WTC11 (cell line): Measurements from ENCODE around the gene CHRNA1. TPM values are rescaled to one million over a fixed set of nuclear protein-coding genes. Genes with fewer than 3 reads are reported as not detected.

ENCODE experiments used
- ATAC-seq: fragments of 200-7000 bp; cut with Tn5 transposase; 2 replicates; pipeline ENCODE4 v1.10.0; 2021; ENCODE audit warnings: mild to moderate bottlenecking, moderate library complexity
- CTCF ChIA-PET: fragments of 300-600 bp; sonication (Branson Sonifier 250); formaldehyde crosslinking; loops from one replicate; lab custom pipeline; 2021; ENCODE audit warnings: antibody characterized with exemption; lab: Charles Lee
- POLR2A ChIA-PET: fragments of 350-600 bp; sonication (Branson Sonifier 250); formaldehyde crosslinking; loops from one replicate; lab custom pipeline; 2021; ENCODE audit warnings: antibody characterized with exemption; lab: Charles Lee
- DNase-seq: peaks from one replicate; pipeline ENCODE4 v3.0.0; 2021; ENCODE audit warnings: low spot score
- H3K27ac Mint-ChIP-seq: 2 replicates; pipeline ENCODE4 v1.8.0; 2021; ENCODE audit warnings: mixed read lengths
- H3K27me3 Mint-ChIP-seq: 2 replicates; pipeline ENCODE4 v1.8.0; 2021; ENCODE audit warnings: low read depth, mild to moderate bottlenecking, moderate library complexity, mixed read lengths
- H3K36me3 Mint-ChIP-seq: 2 replicates; pipeline ENCODE4 v1.8.0; 2021; ENCODE audit warnings: mixed read lengths
- H3K4me1 Mint-ChIP-seq: 2 replicates; pipeline ENCODE4 v1.8.0; 2022; ENCODE audit warnings: mixed read lengths
- H3K4me3 Mint-ChIP-seq: 2 replicates; pipeline ENCODE4 v1.8.0; 2021; ENCODE audit warnings: mild to moderate bottlenecking, moderate library complexity, mixed read lengths
- H3K9me3 Mint-ChIP-seq: 2 replicates; pipeline ENCODE4 v1.8.0; 2021; ENCODE audit warnings: mixed read lengths
- CBFB ChIP-seq: sonication (generic); formaldehyde crosslinking; IDR thresholded peaks from 2 replicates; pipeline ENCODE4 v1.8.1; 2022; ENCODE audit warnings: mild to moderate bottlenecking, low read depth, missing genetic modification reagents
- ELF4 ChIP-seq: sonication (generic); formaldehyde crosslinking; IDR thresholded peaks from 2 replicates; pipeline ENCODE4 v1.8.1; 2022; ENCODE audit warnings: low read depth, mild to moderate bottlenecking, moderate library complexity, missing genetic modification reagents
- FOXJ3 ChIP-seq: sonication (generic); formaldehyde crosslinking; IDR thresholded peaks from 2 replicates; pipeline ENCODE4 v1.9.0; 2021; ENCODE audit warnings: missing genetic modification reagents, mild to moderate bottlenecking, borderline replicate concordance
- FOXP1 ChIP-seq: sonication (generic); formaldehyde crosslinking; IDR thresholded peaks from 2 replicates; pipeline ENCODE4 v1.8.0; 2022; ENCODE audit warnings: missing genetic modification reagents, mild to moderate bottlenecking, moderate library complexity, borderline replicate concordance
- PRRX2 ChIP-seq: fragments of 250-450 bp; sonication (Bioruptor Pico); IDR thresholded peaks from 2 replicates; pipeline ENCODE4 v1.8.0; 2021; ENCODE audit warnings: mild to moderate bottlenecking
- SOX15 ChIP-seq: fragments of 250-450 bp; sonication (Bioruptor Pico); IDR thresholded peaks from 2 replicates; pipeline ENCODE4 v1.9.0; 2021; ENCODE audit warnings: mild to moderate bottlenecking
- TEAD1 ChIP-seq: sonication (generic); formaldehyde crosslinking; IDR thresholded peaks from 2 replicates; pipeline ENCODE4 v1.8.0; 2022; ENCODE audit warnings: mild to moderate bottlenecking, missing genetic modification reagents
- ZMAT4 ChIP-seq: fragments of 250-450 bp; sonication (Bioruptor Pico); IDR thresholded peaks from 2 replicates; pipeline ENCODE4 v1.9.0; 2021; ENCODE audit warnings: mild to moderate bottlenecking
- ZNF219 ChIP-seq: sonication (generic); formaldehyde crosslinking; IDR thresholded peaks from 2 replicates; pipeline ENCODE4 v1.8.0; 2023; ENCODE audit warnings: missing genetic modification reagents, mild to moderate bottlenecking, borderline replicate concordance
- ZNF416 ChIP-seq: fragments of 250-450 bp; sonication (Bioruptor Pico); IDR thresholded peaks from 2 replicates; pipeline ENCODE4 v1.9.0; 2021; ENCODE audit warnings: mild to moderate bottlenecking, inconsistent platforms
- ZNF532 ChIP-seq: fragments of 250-450 bp; sonication (Bioruptor Pico); IDR thresholded peaks from 2 replicates; pipeline ENCODE4 v1.9.0; 2021; ENCODE audit warnings: mild to moderate bottlenecking, borderline replicate concordance
- total RNA-seq: library from RNA; stranded (reverse); gene quantifications from 3 replicates; pipeline ENCODE4 v1.2.3, GENCODE V29; 2021
- TF ChIP-seq, protein P1 (sequence below): sonication (generic); formaldehyde crosslinking; IDR thresholded peaks from 2 replicates; pipeline ENCODE4 v1.8.0; 2022; ENCODE audit warnings: mild to moderate bottlenecking, missing genetic modification reagents
- TF ChIP-seq, protein P2 (sequence below): fragments of 250-450 bp; sonication (Bioruptor Pico); IDR thresholded peaks from 2 replicates; pipeline ENCODE4 v1.8.0; 2021; ENCODE audit warnings: mild to moderate bottlenecking
- TF ChIP-seq, protein P3 (sequence below): sonication (generic); formaldehyde crosslinking; IDR thresholded peaks from 2 replicates; pipeline ENCODE4 v1.8.1; 2022; ENCODE audit warnings: mild to moderate bottlenecking, moderate library complexity, missing genetic modification reagents
- TF ChIP-seq, protein P4 (sequence below): sonication (generic); formaldehyde crosslinking; IDR thresholded peaks from 2 replicates; pipeline ENCODE4 v1.8.1; 2022; ENCODE audit warnings: missing genetic modification reagents, borderline replicate concordance

Gene CHRNA1
- total RNA-seq, 1 experiment from 2014 or later: not detected

- TF ChIP-seq, protein P1, sequence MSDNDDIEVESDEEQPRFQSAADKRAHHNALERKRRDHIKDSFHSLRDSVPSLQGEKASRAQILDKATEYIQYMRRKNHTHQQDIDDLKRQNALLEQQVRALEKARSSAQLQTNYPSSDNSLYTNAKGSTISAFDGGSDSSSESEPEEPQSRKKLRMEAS (CRISPR knock-in tag): peak; percentile 55
- no peak for TF ChIP-seq ZNF416 (CRISPR knock-in tag)
- no peak for TF ChIP-seq PRRX2 (CRISPR knock-in tag)
- no peak for TF ChIP-seq CBFB (CRISPR knock-in tag)
- H3K4me3 Mint-ChIP-seq: no peak overlapping the region
- no peak overlapping the region for H3K27ac Mint-ChIP-seq
- no peaks in the 10 kb centered on the region for H3K9me3 Mint-ChIP-seq
- ChIA-PET POLR2A (no interaction called here), CTCF (interaction anchor here (0.9 to 1.7 kb wide), 5 partner anchors 10 to 84 kb away, joined by 4 to 10 read pairs (median 4); no protein-coding TSS in a partner anchor)
- DNase-seq: no peak
- H3K4me1 Mint-ChIP-seq: peaks cover 67% of the 10 kb centered on the region
- no peaks in the 10 kb centered on the region for H3K36me3 Mint-ChIP-seq
- H3K27me3 Mint-ChIP-seq: no peaks in the 10 kb centered on the region; the same call in none of the 2 replicates
- no peak for ATAC-seq
Observed at GRCh38 chr2:174781298-174781697, 17.0 kb upstream of the CHRNA1 start.

DNA sequence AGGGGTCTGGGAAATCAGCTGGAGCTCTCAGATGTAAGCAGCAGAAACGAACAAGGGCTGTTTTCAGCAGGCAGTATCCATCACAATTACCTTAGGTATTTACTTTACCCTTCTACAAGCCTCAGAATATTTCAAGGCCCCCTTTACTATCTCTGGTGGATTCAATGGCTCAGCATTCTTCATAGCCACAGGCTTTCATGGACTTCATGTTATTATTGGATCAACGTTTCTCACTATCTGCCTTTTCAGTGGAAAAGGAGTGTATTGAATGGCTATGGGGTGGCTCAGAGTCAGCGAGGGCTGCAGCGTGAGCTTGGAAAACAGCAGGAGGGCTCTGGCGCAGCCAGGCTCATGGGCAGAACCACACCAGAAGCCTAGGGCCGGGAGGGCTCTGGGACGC lies 16.6 kb upstream of the CHRNA1 start:
- H3K27ac Mint-ChIP-seq: peak overlapping the region; percentile 53; the same call in 1 of the 2 replicates
- TF ChIP-seq, protein P2, sequence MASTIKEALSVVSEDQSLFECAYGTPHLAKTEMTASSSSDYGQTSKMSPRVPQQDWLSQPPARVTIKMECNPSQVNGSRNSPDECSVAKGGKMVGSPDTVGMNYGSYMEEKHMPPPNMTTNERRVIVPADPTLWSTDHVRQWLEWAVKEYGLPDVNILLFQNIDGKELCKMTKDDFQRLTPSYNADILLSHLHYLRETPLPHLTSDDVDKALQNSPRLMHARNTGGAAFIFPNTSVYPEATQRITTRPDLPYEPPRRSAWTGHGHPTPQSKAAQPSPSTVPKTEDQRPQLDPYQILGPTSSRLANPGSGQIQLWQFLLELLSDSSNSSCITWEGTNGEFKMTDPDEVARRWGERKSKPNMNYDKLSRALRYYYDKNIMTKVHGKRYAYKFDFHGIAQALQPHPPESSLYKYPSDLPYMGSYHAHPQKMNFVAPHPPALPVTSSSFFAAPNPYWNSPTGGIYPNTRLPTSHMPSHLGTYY: no peak
- TF ChIP-seq FOXJ3 (CRISPR knock-in tag) (no peak), FOXP1 (no peak), ELF4 (CRISPR knock-in tag) (no peak), SOX15 (CRISPR knock-in tag) (no peak)
- TF ChIP-seq, protein P1 (CRISPR knock-in tag): no peak
- TF ChIP-seq, protein P3, sequence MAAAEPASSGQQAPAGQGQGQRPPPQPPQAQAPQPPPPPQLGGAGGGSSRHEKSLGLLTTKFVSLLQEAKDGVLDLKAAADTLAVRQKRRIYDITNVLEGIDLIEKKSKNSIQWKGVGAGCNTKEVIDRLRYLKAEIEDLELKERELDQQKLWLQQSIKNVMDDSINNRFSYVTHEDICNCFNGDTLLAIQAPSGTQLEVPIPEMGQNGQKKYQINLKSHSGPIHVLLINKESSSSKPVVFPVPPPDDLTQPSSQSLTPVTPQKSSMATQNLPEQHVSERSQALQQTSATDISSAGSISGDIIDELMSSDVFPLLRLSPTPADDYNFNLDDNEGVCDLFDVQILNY (CRISPR knock-in tag): no peak
- TF ChIP-seq, protein P4, sequence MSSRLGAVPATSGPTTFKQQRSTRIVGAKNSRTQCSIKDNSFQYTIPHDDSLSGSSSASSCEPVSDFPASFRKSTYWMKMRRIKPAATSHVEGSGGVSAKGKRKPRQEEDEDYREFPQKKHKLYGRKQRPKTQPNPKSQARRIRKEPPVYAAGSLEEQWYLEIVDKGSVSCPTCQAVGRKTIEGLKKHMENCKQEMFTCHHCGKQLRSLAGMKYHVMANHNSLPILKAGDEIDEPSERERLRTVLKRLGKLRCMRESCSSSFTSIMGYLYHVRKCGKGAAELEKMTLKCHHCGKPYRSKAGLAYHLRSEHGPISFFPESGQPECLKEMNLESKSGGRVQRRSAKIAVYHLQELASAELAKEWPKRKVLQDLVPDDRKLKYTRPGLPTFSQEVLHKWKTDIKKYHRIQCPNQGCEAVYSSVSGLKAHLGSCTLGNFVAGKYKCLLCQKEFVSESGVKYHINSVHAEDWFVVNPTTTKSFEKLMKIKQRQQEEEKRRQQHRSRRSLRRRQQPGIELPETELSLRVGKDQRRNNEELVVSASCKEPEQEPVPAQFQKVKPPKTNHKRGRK (CRISPR knock-in tag): no peak
- TF ChIP-seq, all 79 proteins: peak for 0

GRCh38 chr2:174780191-174780840 lies 16.0 kb upstream of the CHRNA1 start:
- ATAC-seq (no peak), DNase-seq (no peak)
- H3K4me1 Mint-ChIP-seq: peaks cover 70% of the 10 kb centered on the region
- CTCF ChIA-PET: interaction anchor here (0.9 to 1.2 kb wide), 2 partner anchors 31 to 80 kb away, joined by 4 to 7 read pairs; no protein-coding TSS in a partner anchor
- H3K9me3 Mint-ChIP-seq: no peaks in the 10 kb centered on the region
- H3K4me3 Mint-ChIP-seq: no peak overlapping the region
- TF ChIP-seq ZMAT4 (no peak), ZNF532 (CRISPR knock-in tag) (no peak), ZNF219 (CRISPR knock-in tag) (no peak), CBFB (CRISPR knock-in tag) (no peak), TEAD1 (no peak)
- TF ChIP-seq, all 79 proteins: peak for 0
- H3K27ac Mint-ChIP-seq: peak overlapping the region; percentile 53
- no peaks in the 10 kb centered on the region for H3K36me3 Mint-ChIP-seq
- POLR2A ChIA-PET: interaction anchor here (1.2 kb wide), 1 partner anchor 12 kb away, joined by 5 read pairs; no protein-coding TSS in a partner anchor
- H3K27me3 Mint-ChIP-seq: no peaks in the 10 kb centered on the region; the same call in none of the 2 replicates

More for the DNA sequence above, 16.6 kb upstream of the CHRNA1 start:
- ChIA-PET POLR2A (no interaction called here), CTCF (interaction anchor here (0.9 to 1.1 kb wide), 3 partner anchors 32 to 84 kb away, joined by 4 to 10 read pairs (median 4); no protein-coding TSS in a partner anchor)
- Mint-ChIP-seq H3K4me3 (no peak overlapping the region), H3K4me1 (peaks cover 69% of the 10 kb centered on the region), H3K27me3 (no peaks in the 10 kb centered on the region; the same call in none of the 2 replicates), H3K36me3 (no peaks in the 10 kb centered on the region), H3K9me3 (no peaks in the 10 kb centered on the region)
- ATAC-seq (no peak), DNase-seq (no peak)
